IMR-90 (cell line): ENCODE measurements around the gene NUP210.

Experiments used
- BHLHE40 ChIP-seq: fragments of 150-350 bp; IDR thresholded peaks from 2 replicates; pipeline ENCODE4 v1.6.1; 2016; ENCODE audit warnings: mild to moderate bottlenecking, low read depth, low read length
- CEBPB ChIP-seq: IDR thresholded peaks from 2 replicates; pipeline ENCODE4 v1.6.1; 2012; ENCODE audit warnings: low read depth, low read length, improper control_type of control experiment
- CTCF ChIP-seq: conservative IDR thresholded peaks from 2 replicates; pipeline ENCODE4 v1.5.1; 2012; ENCODE audit warnings: mild to moderate bottlenecking, low read depth, low read length, improper control_type of control experiment
- FOS ChIP-seq: fragments of 150-350 bp; IDR thresholded peaks from 2 replicates; pipeline ENCODE4 v1.6.1; 2016; ENCODE audit warnings: low read depth, low read length
- MAFK ChIP-seq: IDR thresholded peaks from 2 replicates; pipeline ENCODE4 v1.6.1; 2012; ENCODE audit warnings: low read depth, low read length, improper control_type of control experiment
- MXI1 ChIP-seq: IDR thresholded peaks from 2 replicates; pipeline ENCODE4 v1.6.1; 2012; ENCODE audit warnings: low read depth, mild to moderate bottlenecking, low read length, moderate library complexity, borderline replicate concordance
- POLR2A ChIP-seq: IDR thresholded peaks from 2 replicates; pipeline ENCODE4 v1.6.1; 2012; ENCODE audit warnings: mild to moderate bottlenecking, low read depth, low read length
- RAD21 ChIP-seq: IDR thresholded peaks from 2 replicates; pipeline ENCODE4 v1.6.1; 2012; ENCODE audit warnings: low read length, improper control_type of control experiment
- RCOR1 ChIP-seq: IDR thresholded peaks from 2 replicates; pipeline ENCODE4 v1.6.1; 2012; ENCODE audit warnings: mild to moderate bottlenecking, low read length, improper control_type of control experiment; ENCODE audit not compliant: insufficient replicate concordance
- RFX5 ChIP-seq: IDR thresholded peaks from 2 replicates; pipeline ENCODE4 v1.8.0; 2012; ENCODE audit warnings: low read depth, mild to moderate bottlenecking, low read length, moderate library complexity
- SMC3 ChIP-seq: fragments of 150-350 bp; IDR thresholded peaks from 2 replicates; pipeline ENCODE4 v1.6.1; 2016; ENCODE audit warnings: low read depth, mild to moderate bottlenecking, antibody characterized with exemption, low read length, moderate library complexity
- TF ChIP-seq, protein P1 (sequence below): fragments of 150-350 bp; IDR thresholded peaks from 2 replicates; pipeline ENCODE4 v1.6.1; 2017; ENCODE audit warnings: mild to moderate bottlenecking, antibody characterized with exemption, low read length, low read depth
- TF ChIP-seq, protein P2 (sequence below): fragments of 150-350 bp; IDR thresholded peaks from 2 replicates; pipeline ENCODE4 v1.6.1; 2016; ENCODE audit warnings: low read depth, mild to moderate bottlenecking, low read length, moderate library complexity, borderline replicate concordance

DNA sequence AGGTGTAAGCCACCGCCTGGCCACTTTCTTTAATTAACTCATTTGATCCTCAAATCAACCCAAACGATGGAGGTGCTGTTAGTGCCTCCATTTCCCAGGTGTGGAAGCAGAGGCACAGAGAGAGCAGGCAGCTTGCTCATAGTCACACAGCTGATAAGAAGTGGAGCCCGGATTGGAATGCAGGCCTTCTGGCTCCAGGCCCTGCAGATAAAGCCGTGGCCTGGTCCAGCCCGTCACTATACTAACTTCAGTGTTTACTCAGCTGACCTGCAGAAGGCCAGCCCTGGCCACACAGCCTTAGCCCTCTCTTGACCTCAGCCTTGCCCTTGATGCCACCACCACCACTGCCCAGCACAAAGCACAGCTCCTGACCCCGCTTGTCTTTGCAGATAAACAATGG is 116.7 kb downstream of the NUP210 start:
- TF ChIP-seq, protein P1, sequence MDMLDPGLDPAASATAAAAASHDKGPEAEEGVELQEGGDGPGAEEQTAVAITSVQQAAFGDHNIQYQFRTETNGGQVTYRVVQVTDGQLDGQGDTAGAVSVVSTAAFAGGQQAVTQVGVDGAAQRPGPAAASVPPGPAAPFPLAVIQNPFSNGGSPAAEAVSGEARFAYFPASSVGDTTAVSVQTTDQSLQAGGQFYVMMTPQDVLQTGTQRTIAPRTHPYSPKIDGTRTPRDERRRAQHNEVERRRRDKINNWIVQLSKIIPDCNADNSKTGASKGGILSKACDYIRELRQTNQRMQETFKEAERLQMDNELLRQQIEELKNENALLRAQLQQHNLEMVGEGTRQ, result no peak
- no peak for TF ChIP-seq CTCF
- TF ChIP-seq POLR2A, result no peak
- no peak for TF ChIP-seq MXI1
- no peak for TF ChIP-seq CEBPB
- TF ChIP-seq RAD21, result no peak
- TF ChIP-seq, protein P2, sequence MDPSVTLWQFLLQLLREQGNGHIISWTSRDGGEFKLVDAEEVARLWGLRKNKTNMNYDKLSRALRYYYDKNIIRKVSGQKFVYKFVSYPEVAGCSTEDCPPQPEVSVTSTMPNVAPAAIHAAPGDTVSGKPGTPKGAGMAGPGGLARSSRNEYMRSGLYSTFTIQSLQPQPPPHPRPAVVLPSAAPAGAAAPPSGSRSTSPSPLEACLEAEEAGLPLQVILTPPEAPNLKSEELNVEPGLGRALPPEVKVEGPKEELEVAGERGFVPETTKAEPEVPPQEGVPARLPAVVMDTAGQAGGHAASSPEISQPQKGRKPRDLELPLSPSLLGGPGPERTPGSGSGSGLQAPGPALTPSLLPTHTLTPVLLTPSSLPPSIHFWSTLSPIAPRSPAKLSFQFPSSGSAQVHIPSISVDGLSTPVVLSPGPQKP, result no peak
- TF ChIP-seq MAFK, result no peak
- no peak for TF ChIP-seq BHLHE40
- no peak for TF ChIP-seq SMC3
- no peak for TF ChIP-seq RFX5
- no peak for TF ChIP-seq FOS
- TF ChIP-seq RCOR1, result no peak
